ENCODE data around the gene TMEM208. TPM values are rescaled to one million over a fixed set of nuclear protein-coding genes. Genes with fewer than 3 reads are reported as not detected.
A peak's percentile ranks its signal among the peaks of the same experiment; 100 is the strongest.

Gene TMEM208
- total RNA-seq, 6 experiments from 2014 or later, result 50.9 to 67.8 (median 58.4) TPM

DNA sequence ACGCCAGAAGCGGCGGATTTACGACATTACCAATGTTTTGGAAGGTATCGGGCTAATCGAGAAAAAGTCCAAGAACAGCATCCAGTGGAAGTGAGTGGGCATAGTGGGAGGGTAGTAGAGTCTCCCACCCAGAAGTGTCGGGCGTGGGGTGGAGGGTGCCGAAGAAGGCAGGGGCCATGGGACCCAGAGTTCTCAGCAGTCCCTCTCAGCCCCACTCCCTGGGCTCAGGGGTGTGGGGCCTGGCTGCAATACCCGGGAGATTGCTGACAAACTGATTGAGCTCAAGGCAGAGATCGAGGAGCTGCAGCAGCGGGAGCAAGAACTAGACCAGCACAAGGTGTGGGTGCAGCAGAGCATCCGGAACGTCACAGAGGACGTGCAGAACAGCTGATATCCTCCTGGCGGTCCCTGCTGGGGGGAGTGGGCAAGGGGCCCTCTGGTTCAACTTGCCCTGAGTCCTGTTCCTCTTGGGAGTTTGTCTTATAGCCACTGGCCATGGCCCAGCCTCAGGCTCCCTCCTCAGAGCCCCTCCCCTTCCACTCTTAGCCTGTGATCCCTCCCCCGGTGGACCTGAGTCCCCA lies 34.1 kb upstream of the TMEM208 start:
- TF ChIP-seq, protein P1, sequence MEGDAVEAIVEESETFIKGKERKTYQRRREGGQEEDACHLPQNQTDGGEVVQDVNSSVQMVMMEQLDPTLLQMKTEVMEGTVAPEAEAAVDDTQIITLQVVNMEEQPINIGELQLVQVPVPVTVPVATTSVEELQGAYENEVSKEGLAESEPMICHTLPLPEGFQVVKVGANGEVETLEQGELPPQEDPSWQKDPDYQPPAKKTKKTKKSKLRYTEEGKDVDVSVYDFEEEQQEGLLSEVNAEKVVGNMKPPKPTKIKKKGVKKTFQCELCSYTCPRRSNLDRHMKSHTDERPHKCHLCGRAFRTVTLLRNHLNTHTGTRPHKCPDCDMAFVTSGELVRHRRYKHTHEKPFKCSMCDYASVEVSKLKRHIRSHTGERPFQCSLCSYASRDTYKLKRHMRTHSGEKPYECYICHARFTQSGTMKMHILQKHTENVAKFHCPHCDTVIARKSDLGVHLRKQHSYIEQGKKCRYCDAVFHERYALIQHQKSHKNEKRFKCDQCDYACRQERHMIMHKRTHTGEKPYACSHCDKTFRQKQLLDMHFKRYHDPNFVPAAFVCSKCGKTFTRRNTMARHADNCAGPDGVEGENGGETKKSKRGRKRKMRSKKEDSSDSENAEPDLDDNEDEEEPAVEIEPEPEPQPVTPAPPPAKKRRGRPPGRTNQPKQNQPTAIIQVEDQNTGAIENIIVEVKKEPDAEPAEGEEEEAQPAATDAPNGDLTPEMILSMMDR (IDR thresholded peaks at IDR 0.05), result no peak
- peak overlapping the region; percentile 96 for H3K4me3 Mint-ChIP-seq
- H3K36me3 Mint-ChIP-seq (ENCODE audit: low read depth), result peaks cover 36% of the 10 kb centered on the region
- peaks cover 7% of the 10 kb centered on the region for H3K27me3 Mint-ChIP-seq (ENCODE audit: insufficient read depth)
- H3K4me1 Mint-ChIP-seq (ENCODE audit: low read depth), result peaks cover 46% of the 10 kb centered on the region
- peak overlapping the region; percentile 83 for H3K27ac Mint-ChIP-seq
- H3K9me3 Mint-ChIP-seq, result no peaks in the 10 kb centered on the region
- DNase-seq, result no peak

DNA sequence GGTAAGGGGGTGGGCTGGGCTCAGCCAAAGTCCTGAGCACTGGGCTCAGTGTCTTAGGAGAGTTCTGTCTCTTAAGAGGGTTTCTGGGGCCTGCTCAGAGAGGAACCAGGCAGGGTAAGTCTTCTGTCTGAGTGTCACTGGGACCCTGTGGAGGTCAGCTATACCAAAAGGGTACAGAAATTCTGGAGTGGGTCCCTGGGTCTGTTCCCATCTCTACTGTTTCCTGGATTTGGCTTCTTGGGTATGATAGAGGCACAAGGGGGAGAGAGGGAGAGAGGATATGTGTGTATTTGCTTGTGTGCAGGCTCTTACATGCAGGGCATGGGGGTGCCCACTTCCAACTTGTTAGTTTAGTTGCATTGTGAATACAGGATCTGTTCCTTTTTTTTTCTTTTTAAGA lies 33.4 kb upstream of the TMEM208 start:
- Mint-ChIP-seq H3K4me3 (peak overlapping the region; percentile 96), H3K4me1 (ENCODE audit: low read depth) (peaks cover 46% of the 10 kb centered on the region), H3K9me3 (no peaks in the 10 kb centered on the region), H3K27me3 (ENCODE audit: insufficient read depth) (peaks cover 7% of the 10 kb centered on the region), H3K27ac (peak overlapping the region; percentile 83), H3K36me3 (ENCODE audit: low read depth) (peaks cover 36% of the 10 kb centered on the region)
- DNase-seq, result no peak
- TF ChIP-seq, protein P1 (IDR thresholded peaks at IDR 0.05), result no peak

DNA sequence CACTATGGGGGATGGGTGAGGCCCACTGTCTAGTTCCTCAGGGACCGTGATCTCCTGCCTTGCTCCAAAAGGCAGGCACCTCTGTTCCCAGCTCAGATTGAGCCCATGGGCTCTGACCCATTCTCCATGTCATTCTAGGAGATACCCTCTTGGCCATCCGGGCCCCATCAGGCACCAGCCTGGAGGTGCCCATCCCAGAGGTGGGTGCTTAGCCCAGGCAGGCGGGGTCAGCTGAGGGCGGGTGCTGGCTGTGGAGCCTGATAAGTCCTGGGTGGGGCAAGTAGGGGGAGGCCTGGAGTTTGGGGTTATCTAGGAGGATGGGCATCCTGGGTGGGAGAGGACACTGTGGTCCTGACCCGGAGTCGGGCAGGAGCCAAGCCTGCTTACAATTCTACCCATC lies 32.7 kb upstream of the TMEM208 start:
- Mint-ChIP-seq H3K27ac (peak overlapping the region; percentile 83), H3K36me3 (ENCODE audit: low read depth) (peaks cover 36% of the 10 kb centered on the region)

DNA sequence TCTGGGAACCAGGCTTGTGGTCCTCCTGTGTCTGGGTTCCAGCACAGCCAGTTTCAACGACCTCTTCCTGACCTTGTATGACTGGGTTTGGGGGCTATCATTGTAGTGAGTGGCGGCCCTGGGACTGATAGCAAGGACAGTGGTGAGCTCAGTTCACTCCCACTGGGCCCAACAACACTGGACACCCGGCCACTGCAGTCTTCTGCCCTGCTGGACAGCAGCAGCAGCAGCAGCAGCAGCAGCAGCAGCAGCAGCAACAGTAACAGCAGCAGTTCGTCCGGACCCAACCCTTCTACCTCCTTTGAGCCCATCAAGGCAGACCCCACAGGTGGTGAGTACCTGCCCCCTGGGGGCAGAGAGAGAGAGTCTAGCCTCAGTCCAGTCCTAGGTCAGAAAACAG lies 31.3 kb upstream of the TMEM208 start:
- no peak for DNase-seq
- Mint-ChIP-seq H3K9me3 (no peaks in the 10 kb centered on the region), H3K4me3 (no peak overlapping the region), H3K4me1 (ENCODE audit: low read depth) (peaks cover 40% of the 10 kb centered on the region), H3K36me3 (ENCODE audit: low read depth) (peaks cover 44% of the 10 kb centered on the region), H3K27ac (no peak overlapping the region), H3K27me3 (ENCODE audit: insufficient read depth) (peaks cover 9% of the 10 kb centered on the region)
- TF ChIP-seq, protein P1 (IDR thresholded peaks at IDR 0.05), result no peak

More for the DNA sequence above, 32.7 kb upstream of the TMEM208 start:
- TF ChIP-seq, protein P1 (IDR thresholded peaks at IDR 0.05), result no peak
- Mint-ChIP-seq H3K4me3 (peak overlapping the region; percentile 96), H3K27me3 (ENCODE audit: insufficient read depth) (peaks cover 7% of the 10 kb centered on the region), H3K4me1 (ENCODE audit: low read depth) (peaks cover 46% of the 10 kb centered on the region), H3K9me3 (no peaks in the 10 kb centered on the region)
- no peak for DNase-seq

DNA sequence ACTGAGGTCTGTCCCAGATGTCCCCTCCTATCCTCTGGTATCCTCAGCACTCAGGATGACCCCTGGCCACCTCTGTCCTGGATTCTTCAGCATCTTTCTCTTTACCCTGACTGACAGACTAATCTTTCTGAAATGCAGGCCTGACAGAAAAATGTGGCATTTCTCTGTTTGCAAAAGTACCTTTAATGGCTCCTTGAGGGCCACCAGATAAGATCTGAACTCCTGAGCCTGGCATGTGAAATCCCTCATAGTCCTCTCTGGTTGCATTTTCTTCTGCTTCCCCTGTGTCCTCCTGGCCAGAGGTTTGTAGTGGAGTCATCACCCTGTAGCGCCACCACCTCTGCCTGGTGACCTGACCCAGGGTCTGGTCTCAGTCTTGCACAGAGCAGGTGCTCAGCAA lies 30.0 kb upstream of the TMEM208 start:
- Mint-ChIP-seq H3K27me3 (ENCODE audit: insufficient read depth) (peaks cover 9% of the 10 kb centered on the region), H3K27ac (peak overlapping the region; percentile 7; the same call in 1 of the 2 replicates), H3K9me3 (no peaks in the 10 kb centered on the region), H3K4me3 (no peak overlapping the region), H3K4me1 (ENCODE audit: low read depth) (peaks cover 31% of the 10 kb centered on the region), H3K36me3 (ENCODE audit: low read depth) (peaks cover 44% of the 10 kb centered on the region)
- DNase-seq, result no peak
- TF ChIP-seq, protein P1 (IDR thresholded peaks at IDR 0.05), result no peak

All from HFFc6 (cell line).